Left lung (tissue), 10 donors: ENCODE measurements around the gene SEPTIN12. TPM values are rescaled to one million over a fixed set of nuclear protein-coding genes. Genes with fewer than 3 reads are reported as not detected.

Experiments
- ATAC-seq: fragments of 200-7000 bp; cut with Tn5 transposase; one replicate; pipeline ENCODE4 v1.9.1; 2020; ENCODE audit warnings: moderate library complexity
- DNase-seq, 4 donors: peaks; one replicate each; pipeline ENCODE4 v3.0.0-alpha.2; 2013 to 2020
- H3K27ac ChIP-seq, 2 donors: fragments of 200-600 bp; sonication (generic) in 1 of 2; one replicate each; pipeline versions ENCODE4 v1.5.0 to v1.8.0; 2020 to 2021
- H3K27me3 ChIP-seq, 2 donors: fragments of 200-600 bp; sonication (generic) in 1 of 2; one replicate each; pipeline versions ENCODE4 v1.5.0 to v1.8.0; 2020 to 2021
- H3K36me3 ChIP-seq, 2 donors: fragments of 200-600 bp; sonication (generic) in 1 of 2; one replicate each; pipeline versions ENCODE4 v1.5.0 to v1.8.0; 2020 to 2021
- H3K4me1 ChIP-seq, 2 donors: fragments of 200-600 bp; one replicate each; pipeline ENCODE4 v1.8.0; 2021
- H3K4me3 ChIP-seq, 2 donors: fragments of 200-600 bp; sonication (generic) in 1 of 2; one replicate each; pipeline versions ENCODE4 v1.5.0 to v1.8.0; 2020 to 2021; ENCODE audit warnings: mild to moderate bottlenecking in 1 of 2
- H3K9me3 ChIP-seq, 2 donors: fragments of 200-600 bp; sonication (generic) in 1 of 2; one replicate each; pipeline versions ENCODE4 v1.5.0 to v1.8.0; 2020 to 2021
- intact Hi-C, 2 donors: fragments of 100-400 bp; cut with DNase I; formaldehyde crosslinking; loops; one replicate each; pipeline versions ENCODE4 v1.11.2 to v1.14.2; 2022
- polyA plus RNA-seq, 6 donors: library from polyadenylated mRNA; unstranded; fragments of 120-200 nt; gene quantifications; one replicate each; pipeline ENCODE4 v1.2.1, GENCODE V29; 2013; ENCODE audit not compliant: insufficient read length in 6 of 6
- total RNA-seq, 2 donors: library from RNA; stranded (reverse); fragmentation: NEBNext Ultra II Directional; extraction: Animal tissue kit (Norgen Biotek cat#: 25700); gene quantifications; one replicate each; pipeline ENCODE4 v1.2.1, GENCODE V29; 2021
- TF ChIP-seq, protein P1 (sequence below), 2 donors: fragments of 200-600 bp; sonication (generic) in 1 of 2; IDR thresholded peaks; one replicate each; pipeline versions ENCODE4 v1.5.0 to v1.8.0; 2021; ENCODE audit warnings: antibody characterized with exemption in 2 of 2
- donor health status: DM: no; HTN: yes; CAD: no.
- donor health status: DM: no; HTN: no; CAD: no.

SEPTIN12 gene
- total and polyA plus RNA-seq, 8 donors: 0.28 to 14.6 (median 0.65) TPM; not detected in 5

DNA sequence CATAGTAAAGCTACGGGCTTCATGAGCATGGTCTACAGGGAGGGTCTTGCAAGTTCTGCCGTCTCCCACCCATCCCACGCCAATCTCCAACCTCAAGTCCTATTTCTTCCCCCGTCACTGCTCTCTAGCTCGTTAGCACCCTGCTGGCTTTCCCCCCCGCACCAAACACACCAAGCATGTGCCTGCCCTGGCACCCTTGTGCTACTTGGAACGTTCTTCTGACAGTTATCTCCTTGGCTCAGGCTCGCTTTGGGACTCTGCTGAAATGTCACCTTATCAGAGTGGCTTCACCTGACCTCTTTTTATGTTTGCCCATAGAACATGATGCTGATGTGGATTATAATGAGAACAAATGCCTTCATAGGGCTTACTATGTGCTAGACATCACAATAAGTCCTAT, 37.1 kb upstream of the SEPTIN12 start:
- Histone ChIP-seq H3K27ac (no peak overlapping the region), H3K4me3 (no peak overlapping the region), H3K4me1 (no peaks in the 10 kb centered on the region), H3K9me3 (no peaks in the 10 kb centered on the region), H3K27me3 (no peaks in the 10 kb centered on the region), H3K36me3 (peaks cover 0 to 100% of the 10 kb centered on the region in 2 donors)
- intact Hi-C loops: no loop called here
- ATAC-seq: no peak
- TF ChIP-seq, protein P1, sequence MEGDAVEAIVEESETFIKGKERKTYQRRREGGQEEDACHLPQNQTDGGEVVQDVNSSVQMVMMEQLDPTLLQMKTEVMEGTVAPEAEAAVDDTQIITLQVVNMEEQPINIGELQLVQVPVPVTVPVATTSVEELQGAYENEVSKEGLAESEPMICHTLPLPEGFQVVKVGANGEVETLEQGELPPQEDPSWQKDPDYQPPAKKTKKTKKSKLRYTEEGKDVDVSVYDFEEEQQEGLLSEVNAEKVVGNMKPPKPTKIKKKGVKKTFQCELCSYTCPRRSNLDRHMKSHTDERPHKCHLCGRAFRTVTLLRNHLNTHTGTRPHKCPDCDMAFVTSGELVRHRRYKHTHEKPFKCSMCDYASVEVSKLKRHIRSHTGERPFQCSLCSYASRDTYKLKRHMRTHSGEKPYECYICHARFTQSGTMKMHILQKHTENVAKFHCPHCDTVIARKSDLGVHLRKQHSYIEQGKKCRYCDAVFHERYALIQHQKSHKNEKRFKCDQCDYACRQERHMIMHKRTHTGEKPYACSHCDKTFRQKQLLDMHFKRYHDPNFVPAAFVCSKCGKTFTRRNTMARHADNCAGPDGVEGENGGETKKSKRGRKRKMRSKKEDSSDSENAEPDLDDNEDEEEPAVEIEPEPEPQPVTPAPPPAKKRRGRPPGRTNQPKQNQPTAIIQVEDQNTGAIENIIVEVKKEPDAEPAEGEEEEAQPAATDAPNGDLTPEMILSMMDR (IDR thresholded peaks at IDR 0.05): no peak
- DNase-seq: no peak

DNA sequence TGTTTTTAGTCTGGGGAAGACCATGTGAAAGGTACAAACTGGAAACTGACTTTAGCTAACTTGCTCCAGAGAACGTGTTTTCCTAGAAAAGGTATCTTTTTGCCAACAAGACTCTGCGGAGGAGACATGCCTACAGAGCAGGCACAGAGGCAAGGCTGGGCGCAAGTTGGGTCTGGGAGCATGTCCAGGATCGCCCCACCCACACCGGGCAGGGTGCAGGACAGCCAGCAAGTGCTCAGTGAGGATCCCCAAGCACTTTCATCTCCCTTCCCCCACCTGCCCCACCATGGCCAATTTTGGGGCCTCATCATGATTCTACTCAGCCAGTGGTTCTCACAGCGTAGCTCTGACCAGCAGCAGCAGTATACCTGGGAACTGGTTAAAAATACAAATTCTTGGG, 32.5 kb upstream of the SEPTIN12 start:
- H3K4me1 ChIP-seq: no peaks in the 10 kb centered on the region
- DNase-seq: no peak
- H3K36me3 ChIP-seq: peaks cover 0 to 100% of the 10 kb centered on the region in 2 donors
- TF ChIP-seq, protein P1 (IDR thresholded peaks at IDR 0.05): no peak
- ATAC-seq: no peak
- no peak overlapping the region for H3K27ac ChIP-seq
- intact Hi-C loops: no loop called here
- no peak overlapping the region for H3K4me3 ChIP-seq
- H3K27me3 ChIP-seq: no peaks in the 10 kb centered on the region
- no peaks in the 10 kb centered on the region for H3K9me3 ChIP-seq

DNA sequence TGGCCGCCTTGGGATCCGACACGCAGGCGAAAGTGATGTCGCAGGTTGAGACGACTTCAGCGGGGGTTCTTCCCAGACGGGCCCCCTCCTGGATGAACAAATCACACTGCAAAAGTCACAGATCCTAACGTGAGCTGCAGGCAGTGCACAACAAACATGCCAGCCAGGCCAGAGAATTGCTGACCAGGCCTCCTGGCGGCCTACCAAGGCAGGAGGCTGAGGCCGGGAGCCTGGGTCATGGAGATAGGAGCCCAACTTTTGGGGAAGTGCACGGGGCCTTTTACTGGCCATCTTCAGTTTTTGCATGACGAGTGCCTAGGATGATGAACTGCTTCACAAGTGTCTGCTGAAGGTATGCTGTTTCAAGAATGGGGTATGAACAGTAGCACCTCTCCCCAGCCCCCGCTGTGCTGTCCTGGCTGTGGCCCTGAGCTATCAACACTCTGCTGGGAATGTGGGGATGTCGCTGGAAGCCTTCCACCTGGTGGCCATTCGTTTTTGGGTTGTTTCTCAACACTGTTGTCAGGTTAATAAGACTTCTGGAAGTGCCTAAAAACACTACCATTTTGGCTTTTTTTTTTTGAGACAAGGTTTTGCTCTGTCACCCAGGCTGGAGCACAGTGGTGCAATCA, 26.5 kb upstream of the SEPTIN12 start:
- Histone ChIP-seq H3K4me1 (no peaks in the 10 kb centered on the region), H3K9me3 (no peaks in the 10 kb centered on the region), H3K36me3 (peaks cover 0 to 100% of the 10 kb centered on the region in 2 donors), H3K27me3 (no peaks in the 10 kb centered on the region), H3K4me3 (no peak overlapping the region), H3K27ac (no peak overlapping the region)
- TF ChIP-seq, protein P1 (IDR thresholded peaks at IDR 0.05): no peak
- intact Hi-C loops: no loop called here
- ATAC-seq (no peak), DNase-seq (no peak)

DNA sequence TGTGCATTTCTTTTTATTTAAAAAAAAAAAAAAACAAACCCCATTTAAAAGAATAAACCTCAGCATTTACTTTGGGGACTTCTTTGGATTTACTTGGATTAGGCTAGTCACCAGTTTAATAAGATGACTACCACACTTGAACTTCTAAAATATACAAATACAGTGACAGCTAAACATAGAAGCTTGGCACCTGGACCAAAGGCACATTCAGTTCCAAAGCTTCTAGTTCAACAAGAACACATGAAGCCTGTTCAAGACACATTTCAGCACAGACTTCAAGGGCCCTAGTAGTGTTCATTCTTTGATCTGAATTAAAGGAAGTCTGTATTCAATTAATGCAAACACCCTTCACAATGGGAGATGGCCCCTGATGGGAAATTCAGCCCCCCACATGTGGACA, 25.9 kb upstream of the SEPTIN12 start:
- Histone ChIP-seq H3K4me1 (no peaks in the 10 kb centered on the region), H3K9me3 (no peaks in the 10 kb centered on the region), H3K36me3 (peaks cover 0 to 100% of the 10 kb centered on the region in 2 donors), H3K27ac (no peak overlapping the region), H3K27me3 (no peaks in the 10 kb centered on the region), H3K4me3 (no peak overlapping the region)
- TF ChIP-seq, protein P1 (IDR thresholded peaks at IDR 0.05): no peak
- ATAC-seq (no peak), DNase-seq (no peak)
- intact Hi-C loops: no loop called here

DNA sequence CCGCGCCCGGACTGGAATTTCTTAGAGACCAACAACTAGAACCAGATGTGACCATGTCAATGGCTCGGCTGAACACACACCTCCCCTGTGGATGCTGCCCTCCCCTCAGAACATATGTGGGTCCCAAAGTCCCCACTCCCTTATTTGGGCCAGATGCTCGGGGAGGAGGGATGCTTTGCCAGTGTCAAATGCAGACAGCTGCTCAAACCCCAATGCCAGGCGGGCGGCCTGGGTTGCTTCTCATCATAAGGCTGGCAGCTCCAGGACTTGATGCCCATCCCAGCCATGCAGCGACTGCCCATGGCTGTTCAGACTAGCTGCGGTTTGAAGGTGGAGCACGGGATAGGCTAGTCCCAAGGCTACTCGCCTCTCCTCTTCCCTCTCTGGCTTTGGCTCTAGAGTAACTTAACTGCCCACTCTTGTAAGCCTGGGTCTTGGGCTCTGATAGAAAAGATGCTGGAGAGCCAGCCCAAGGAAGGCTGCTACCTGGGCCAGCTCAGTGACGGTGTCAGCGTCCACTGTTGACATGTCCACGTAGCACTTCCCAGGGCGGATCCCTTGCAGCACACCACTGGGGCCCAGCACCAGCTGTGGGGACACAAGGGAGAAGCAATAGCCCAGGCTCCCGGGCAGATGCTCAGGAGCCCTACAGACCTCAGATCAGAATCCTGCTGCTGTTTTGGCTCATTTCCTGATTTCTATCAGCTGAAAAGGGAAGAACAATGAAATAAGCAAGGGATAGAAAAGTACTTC, 25.3 kb upstream of the SEPTIN12 start:
- intact Hi-C loops: no loop called here
- Histone ChIP-seq H3K4me3 (no peak overlapping the region), H3K9me3 (no peaks in the 10 kb centered on the region), H3K27me3 (no peaks in the 10 kb centered on the region), H3K27ac (no peak overlapping the region), H3K36me3 (peaks cover 0 to 100% of the 10 kb centered on the region in 2 donors), H3K4me1 (no peaks in the 10 kb centered on the region)
- TF ChIP-seq, protein P1 (IDR thresholded peaks at IDR 0.05): no peak
- DNase-seq (no peak), ATAC-seq (no peak)
